Measurements from ENCODE around the gene DQX1. TPM values are rescaled to one million over a fixed set of nuclear protein-coding genes. Genes with fewer than 3 reads are reported as not detected.

DQX1 gene
- total and polyA plus RNA-seq, 2 of the 4 experiments (the other 2 are of a cell fraction): 0.07 TPM; not detected in 1

- POLR2A ChIA-PET (ENCODE audit: unreplicated experiment): no interaction called here
- no TSS peak for BruUV-seq (replicated peaks)
Measured at GRCh38 chr2:74501335-74502071, 24.5 kb downstream of the DQX1 start.

More at GRCh38 chr2:74501335-74502071, 24.5 kb downstream of the DQX1 start:
- no peak overlapping the region for H2BK20ac ChIP-seq (ENCODE audit: low read depth, low read length)
- H3K4me2 ChIP-seq (ENCODE audit: low read depth, low read length): no peak overlapping the region
- H4K5ac ChIP-seq (ENCODE audit: low read depth, low read length): no peak overlapping the region
- ATAC-seq (ENCODE audit: low read depth) (no peak), DNase-seq (no peak)
- no peaks in the 10 kb centered on the region for H4K20me1 ChIP-seq (ENCODE audit: insufficient read depth, low read length)
- no peak overlapping the region for H2BK15ac ChIP-seq (ENCODE audit: low read depth, low read length)
- H3K14ac ChIP-seq (replicated peaks; ENCODE audit: low read depth, low read length): no peak overlapping the region
- no peak overlapping the region for H2BK5ac ChIP-seq (ENCODE audit: low read depth, low read length, poor library complexity, severe bottlenecking)
- no peak overlapping the region for H3K27ac ChIP-seq (ENCODE audit: insufficient read depth, low read length)
- no peak overlapping the region for H2BK120ac ChIP-seq (ENCODE audit: low read depth, low read length)
- no peak overlapping the region for H3K9ac ChIP-seq (ENCODE audit: low read depth, low read length)
- peaks cover 20% of the 10 kb centered on the region for H3K4me1 ChIP-seq (ENCODE audit: control insufficient read depth, insufficient read depth, low read length)
- intact Hi-C loops (cut with micrococcal nuclease) (no loop called here), dilution Hi-C loops (cut with HindIII; ENCODE audit: low sequenced_read_pairs, unreplicated experiment) (no loop called here), in situ Hi-C loops (cut with MboI; ENCODE audit: low sequenced_read_pairs) (no loop called here)
- CTCF ChIA-PET: interaction anchor here (0.6 kb wide), 1 partner anchor 13 kb away, joined by 3 read pairs; no protein-coding TSS in a partner anchor
- H2AK5ac ChIP-seq (ENCODE audit: low read depth, low read length): no peak overlapping the region; the same call in 1 of the 2 replicates
- peaks cover 16% of the 10 kb centered on the region for H3K36me3 ChIP-seq (ENCODE audit: control insufficient read depth, insufficient read depth, low read length)
- H3K27me3 ChIP-seq (ENCODE audit: control insufficient read depth, insufficient read depth, low read length): peaks cover 38% of the 10 kb centered on the region
- no peak overlapping the region for H2AFZ ChIP-seq (replicated peaks; ENCODE audit: low read length, poor library complexity)
- no peaks in the 10 kb centered on the region for H3K9me3 ChIP-seq (ENCODE audit: control insufficient read depth, insufficient read depth, low read length)
- no peak overlapping the region for H3K4me3 ChIP-seq (ENCODE audit: insufficient read depth, low read depth, low read length)
- no peak overlapping the region for H4K91ac ChIP-seq (ENCODE audit: insufficient read depth, low read depth, low read length)
- peaks cover 4% of the 10 kb centered on the region for H3K9me1 ChIP-seq (ENCODE audit: insufficient read depth, low read length)
- no peak overlapping the region for H3K18ac ChIP-seq (ENCODE audit: low read depth, low read length)
- no peak for TF ChIP-seq USF2 (IDR thresholded peaks at IDR 0.05; ENCODE audit: low read depth, low read length)
- no peak for TF ChIP-seq RFX5 (IDR thresholded peaks at IDR 0.05; ENCODE audit: low read depth, low read length)
- no peak for TF ChIP-seq CHD1 (IDR thresholded peaks at IDR 0.05; ENCODE audit: low read depth, low read length)
- no peak for TF ChIP-seq CEBPB (IDR thresholded peaks at IDR 0.05; ENCODE audit: low read depth, low read length)
- no peak for TF ChIP-seq POLR2A (IDR thresholded peaks at IDR 0.05; ENCODE audit: low read depth, low read length)
- TF ChIP-seq RCOR1 (IDR thresholded peaks at IDR 0.05; ENCODE audit: insufficient replicate concordance, low read length): no peak
- no peak for TF ChIP-seq MXI1 (IDR thresholded peaks at IDR 0.05; ENCODE audit: borderline replicate concordance, low read depth, low read length)
- no peak for TF ChIP-seq CTCF (conservative IDR thresholded peaks at IDR 0.05; ENCODE audit: low read depth, low read length)
- TF ChIP-seq MAZ (IDR thresholded peaks at IDR 0.05; ENCODE audit: borderline replicate concordance, low read depth, low read length): no peak
- no peak for TF ChIP-seq BHLHE40 (IDR thresholded peaks at IDR 0.05; ENCODE audit: low read depth, low read length)
- TF ChIP-seq SMC3 (IDR thresholded peaks at IDR 0.05; ENCODE audit: low read depth, low read length): no peak
- TF ChIP-seq FOS (IDR thresholded peaks at IDR 0.05; ENCODE audit: low read depth, low read length): no peak
- no peak for TF ChIP-seq NFE2L2 (IDR thresholded peaks at IDR 0.05; ENCODE audit: low read depth, low read length)
- 61% methylated on average over 10 of the region's 18 CpGs; no CpG with 5 or more reads in 1 of the 2 experiments for WGBS, 2 experiments (ENCODE audit: extremely low coverage in 2 of 2, insufficient read length in 1 of 2)
- H3K4ac ChIP-seq (ENCODE audit: low read depth, low read length): no peak overlapping the region
- no peak overlapping the region for H3K23ac ChIP-seq (ENCODE audit: low read depth, low read length)
- H2AK9ac ChIP-seq (replicated peaks; ENCODE audit: low read depth, low read length, poor library complexity): peak overlapping the region; percentile 13
- H3K56ac ChIP-seq (ENCODE audit: extremely low read depth, insufficient read depth, low read length): no peak overlapping the region
- no peak overlapping the region for H4K8ac ChIP-seq (ENCODE audit: low read depth in 2 of 2, low read length in 2 of 2)
- H3K79me1 ChIP-seq (ENCODE audit: low read depth in 1 of 2, low read length in 2 of 2): peaks cover 8 to 31% of the 10 kb centered on the region in 2 experiments

Data from IMR-90 (cell line).